Measurements from ENCODE around the gene BBLN.

DNA sequence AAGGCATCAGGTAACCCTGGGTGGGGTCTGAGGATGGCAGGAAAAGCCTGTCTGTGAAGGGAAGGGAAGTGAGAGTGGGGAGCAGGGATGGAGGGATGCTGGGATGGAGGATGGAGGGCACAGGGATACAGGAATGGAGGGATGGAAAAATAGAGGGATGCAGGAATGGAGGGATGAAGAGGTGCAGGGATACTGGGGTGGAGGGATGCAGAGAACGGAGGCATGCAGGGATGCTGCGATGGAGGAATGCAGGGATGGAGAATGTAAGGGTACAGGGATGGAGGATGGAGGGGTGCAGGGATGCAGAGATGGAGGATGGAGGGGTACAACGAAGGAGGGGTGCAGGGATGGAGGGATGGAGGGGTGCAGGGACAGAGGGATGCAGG, 41.6 kb upstream of the BBLN start:
- no peak for TF ChIP-seq EZH2 (IDR thresholded peaks at IDR 0.05; ENCODE audit: borderline replicate concordance, low read depth, low read length, poor library complexity, severe bottlenecking)
- TF ChIP-seq, protein P1, sequence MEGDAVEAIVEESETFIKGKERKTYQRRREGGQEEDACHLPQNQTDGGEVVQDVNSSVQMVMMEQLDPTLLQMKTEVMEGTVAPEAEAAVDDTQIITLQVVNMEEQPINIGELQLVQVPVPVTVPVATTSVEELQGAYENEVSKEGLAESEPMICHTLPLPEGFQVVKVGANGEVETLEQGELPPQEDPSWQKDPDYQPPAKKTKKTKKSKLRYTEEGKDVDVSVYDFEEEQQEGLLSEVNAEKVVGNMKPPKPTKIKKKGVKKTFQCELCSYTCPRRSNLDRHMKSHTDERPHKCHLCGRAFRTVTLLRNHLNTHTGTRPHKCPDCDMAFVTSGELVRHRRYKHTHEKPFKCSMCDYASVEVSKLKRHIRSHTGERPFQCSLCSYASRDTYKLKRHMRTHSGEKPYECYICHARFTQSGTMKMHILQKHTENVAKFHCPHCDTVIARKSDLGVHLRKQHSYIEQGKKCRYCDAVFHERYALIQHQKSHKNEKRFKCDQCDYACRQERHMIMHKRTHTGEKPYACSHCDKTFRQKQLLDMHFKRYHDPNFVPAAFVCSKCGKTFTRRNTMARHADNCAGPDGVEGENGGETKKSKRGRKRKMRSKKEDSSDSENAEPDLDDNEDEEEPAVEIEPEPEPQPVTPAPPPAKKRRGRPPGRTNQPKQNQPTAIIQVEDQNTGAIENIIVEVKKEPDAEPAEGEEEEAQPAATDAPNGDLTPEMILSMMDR (conservative IDR thresholded peaks at IDR 0.05; ENCODE audit: low read depth, low read length), result no peak
